GM10248 (cell line): ENCODE measurements around the gene CETN3.
A peak's percentile ranks its signal among the peaks of the same experiment; 100 is the strongest.

Experiments
- CTCF ChIA-PET: fragments of 300-600 bp; sonication (Branson Sonifier 250); formaldehyde crosslinking; extraction: SDS; loops from one replicate; lab custom pipeline; 2021; ENCODE audit warnings: antibody characterized with exemption; lab: Yijun Ruan, JAX
- POLR2A ChIA-PET: fragments of 350-650 bp; sonication (Branson Sonifier 250); formaldehyde crosslinking; extraction: SDS; loops from one replicate; lab custom pipeline; 2020; ENCODE audit warnings: antibody characterized with exemption; lab: Yijun Ruan, JAX
- DNase-seq: peaks from one replicate; pipeline ENCODE4 v3.0.0; 2012; ENCODE audit errors: extremely low spot score
- TF ChIP-seq, protein P1 (sequence below): IDR thresholded peaks from 2 replicates; pipeline ENCODE4 v1.5.1; 2012; ENCODE audit warnings: mild to moderate bottlenecking, low read depth; ENCODE audit errors: extremely low read depth, missing control alignments, control extremely low read depth

The CETN3 gene

GRCh38 chr5:90409318-90410177, at the start of gene CETN3:
TSS of gene CETN3 (minus strand) at chr5:90409756. CDS start at chr5:90409661, 95 bp downstream.
- DNase-seq: peak; percentile 90
- ChIA-PET POLR2A (interaction anchor here (0.6 to 1.0 kb wide), 6 partner anchors 9 to 642 kb away, joined by 3 to 8 read pairs (median 4); partner anchors contain the start of genes LYSMD3, MBLAC2 and POLR3G), CTCF (interaction anchor here (1.3 to 2.0 kb wide), 6 partner anchors 9 to 120 kb away, joined by 3 to 10 read pairs (median 5); partner anchors contain the start of gene LYSMD3)
- TF ChIP-seq, protein P1, sequence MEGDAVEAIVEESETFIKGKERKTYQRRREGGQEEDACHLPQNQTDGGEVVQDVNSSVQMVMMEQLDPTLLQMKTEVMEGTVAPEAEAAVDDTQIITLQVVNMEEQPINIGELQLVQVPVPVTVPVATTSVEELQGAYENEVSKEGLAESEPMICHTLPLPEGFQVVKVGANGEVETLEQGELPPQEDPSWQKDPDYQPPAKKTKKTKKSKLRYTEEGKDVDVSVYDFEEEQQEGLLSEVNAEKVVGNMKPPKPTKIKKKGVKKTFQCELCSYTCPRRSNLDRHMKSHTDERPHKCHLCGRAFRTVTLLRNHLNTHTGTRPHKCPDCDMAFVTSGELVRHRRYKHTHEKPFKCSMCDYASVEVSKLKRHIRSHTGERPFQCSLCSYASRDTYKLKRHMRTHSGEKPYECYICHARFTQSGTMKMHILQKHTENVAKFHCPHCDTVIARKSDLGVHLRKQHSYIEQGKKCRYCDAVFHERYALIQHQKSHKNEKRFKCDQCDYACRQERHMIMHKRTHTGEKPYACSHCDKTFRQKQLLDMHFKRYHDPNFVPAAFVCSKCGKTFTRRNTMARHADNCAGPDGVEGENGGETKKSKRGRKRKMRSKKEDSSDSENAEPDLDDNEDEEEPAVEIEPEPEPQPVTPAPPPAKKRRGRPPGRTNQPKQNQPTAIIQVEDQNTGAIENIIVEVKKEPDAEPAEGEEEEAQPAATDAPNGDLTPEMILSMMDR: no peak

GRCh38 chr5:90446961-90447360, 37.4 kb upstream of the CETN3 start:
- TF ChIP-seq, protein P1: no peak
- DNase-seq: no peak
- CTCF ChIA-PET: no interaction called here
- POLR2A ChIA-PET: no interaction called here

GRCh38 chr5:90440644-90441043, 31.1 kb upstream of the CETN3 start:
- ChIA-PET POLR2A (no interaction called here), CTCF (interaction anchor here (0.8 to 4.4 kb wide), 9 partner anchors 10 to 343 kb away, joined by 3 to 35 read pairs (median 8); partner anchors contain the start of genes CETN3 and LYSMD3)
- TF ChIP-seq, protein P1: no peak
- no peak for DNase-seq

DNA sequence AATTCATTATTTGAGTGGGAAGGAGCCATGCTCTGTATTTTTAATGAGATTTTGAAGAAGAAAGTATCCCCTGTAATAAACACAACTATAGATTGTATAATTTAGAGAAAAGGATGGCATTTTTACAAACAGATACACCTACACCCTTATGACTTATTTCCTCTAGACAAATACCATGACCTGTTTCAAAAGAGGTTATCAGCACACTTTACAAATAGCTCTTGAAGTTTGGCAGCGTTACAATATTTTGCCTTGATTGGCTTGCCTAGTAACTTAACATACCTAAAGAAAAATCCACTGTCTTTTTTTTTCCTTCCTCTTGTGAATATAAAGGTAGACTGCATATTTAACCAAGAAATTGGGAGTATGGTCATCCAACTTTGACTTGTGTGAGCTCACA, 28.5 kb upstream of the CETN3 start:
- TF ChIP-seq, protein P1: no peak
- ChIA-PET CTCF (interaction anchor here (1.3 to 4.4 kb wide), 7 partner anchors 10 to 346 kb away, joined by 3 to 35 read pairs (median 21); partner anchors contain the start of gene LYSMD3), POLR2A (no interaction called here)
- DNase-seq: no peak

DNA sequence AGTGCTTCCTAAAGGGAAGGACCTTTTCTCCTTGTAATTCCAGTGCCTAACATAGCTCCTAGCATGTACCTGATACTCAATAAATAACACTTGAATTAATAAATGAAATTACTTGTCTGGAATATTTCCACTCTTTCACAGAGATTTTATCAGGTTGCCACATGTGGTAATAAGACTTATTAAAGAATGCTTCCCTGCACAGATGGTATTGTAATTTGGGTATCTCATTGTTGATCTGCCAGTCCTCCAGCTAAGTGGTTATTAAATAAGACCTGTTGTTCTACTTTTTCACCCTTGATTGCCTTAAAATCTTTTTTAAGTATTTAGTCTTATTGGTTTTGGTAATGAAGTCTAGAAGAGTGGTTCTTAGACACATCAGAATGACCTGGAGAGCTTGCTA, 28.1 kb upstream of the CETN3 start:
- DNase-seq: no peak
- POLR2A ChIA-PET: no interaction called here

More for the DNA sequence above, 28.1 kb upstream of the CETN3 start:
- CTCF ChIA-PET: interaction anchor here (1.3 to 4.4 kb wide), 8 partner anchors 9 to 346 kb away, joined by 3 to 35 read pairs (median 14); partner anchors contain the start of gene LYSMD3
- TF ChIP-seq, protein P1: no peak
